ENCODE data around the gene GOLGA8B. TPM values are rescaled to one million over a fixed set of nuclear protein-coding genes. Genes with fewer than 3 reads are reported as not detected.

GOLGA8B gene
- total and polyA plus RNA-seq, 12 donors, result 4.0 to 80.6 (median 21.4) TPM

DNA sequence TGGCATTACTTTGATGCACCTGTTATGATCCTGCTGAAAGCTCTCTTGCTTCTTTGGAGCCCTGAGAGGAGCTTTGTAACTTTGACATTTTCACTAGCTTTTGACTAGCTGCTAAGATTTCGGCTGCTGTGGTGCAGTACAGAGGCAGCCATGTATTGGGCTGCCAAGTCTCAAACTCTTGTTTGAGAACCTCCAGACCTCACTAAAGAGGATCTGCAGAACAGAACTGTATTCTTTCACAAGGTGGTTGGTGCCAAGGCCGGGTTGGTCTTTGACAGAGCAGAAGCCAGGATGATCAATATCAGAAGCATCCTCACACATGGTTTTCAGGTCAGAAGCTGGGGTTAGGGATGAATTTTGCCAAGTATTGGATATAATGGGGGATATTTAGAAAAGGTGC, 34.6 kb upstream of the GOLGA8B start:
- Histone ChIP-seq H3K9me3 (no peaks in the 10 kb centered on the region), H3K36me3 (no peaks in the 10 kb centered on the region), H3K4me3 (no peak overlapping the region), H3K27me3 (peaks cover 0 to 12% (median 0%) of the 10 kb centered on the region in 7 donors), H3K4me1 (peaks cover 0 to 17% (median 6%) of the 10 kb centered on the region in 9 donors), H3K27ac (no peak overlapping the region)
- TF ChIP-seq CTCF (IDR thresholded peaks at IDR 0.05), result no peak
- DNase-seq (no peak), ATAC-seq (no peak)
- intact Hi-C loops (cut with DNase I), result loop anchor here in 1 of 10 donors (10.0 kb wide), 1 partner anchor 57 kb away; no protein-coding TSS in a partner anchor
- WGBS, 2 donors, result 63 to 79% methylated on average over 2 of the region's 2 CpGs

DNA sequence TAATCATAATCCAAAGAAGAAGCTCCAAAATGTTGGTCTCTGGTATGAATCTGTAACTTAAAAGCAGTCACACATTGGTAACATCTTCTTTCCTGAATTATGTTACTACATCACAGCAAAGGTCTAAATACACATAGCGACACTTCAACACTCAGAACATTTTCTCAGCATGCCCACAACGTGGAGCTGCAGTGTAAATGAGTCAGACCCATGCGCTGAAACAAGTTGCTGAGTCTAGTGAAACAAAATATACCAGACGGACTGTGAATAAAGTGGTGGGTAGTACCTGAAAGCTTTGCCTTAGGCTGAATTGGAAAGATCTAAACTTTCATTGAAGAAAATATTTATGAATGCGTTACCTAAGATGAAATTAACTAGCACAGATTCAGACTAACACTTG, 33.2 kb upstream of the GOLGA8B start:
- Histone ChIP-seq H3K4me1 (peaks cover 0 to 16% (median 6%) of the 10 kb centered on the region in 9 donors), H3K9me3 (no peaks in the 10 kb centered on the region), H3K36me3 (no peaks in the 10 kb centered on the region), H3K27me3 (peaks cover 0 to 11% (median 0%) of the 10 kb centered on the region in 7 donors), H3K27ac (no peak overlapping the region), H3K4me3 (no peak overlapping the region)
- peak in 7 of 8 donors; percentile 64 to 91 (median 82) for ATAC-seq
- intact Hi-C loops (cut with DNase I), result loop anchor here in 1 of 10 donors (10.0 kb wide), 1 partner anchor 58 kb away; no protein-coding TSS in a partner anchor
- TF ChIP-seq CTCF (IDR thresholded peaks at IDR 0.05), result peak in 5 of 9 donors; percentile 8 to 45 (median 43)
- WGBS, 2 donors, result 32 to 43% methylated on average over 5 of the region's 5 CpGs
- peak in 1 of 2 donors; percentile 14 for DNase-seq

- no peak for DNase-seq
- TF ChIP-seq CTCF (IDR thresholded peaks at IDR 0.05), result no peak
- no peaks in the 10 kb centered on the region for H3K36me3 ChIP-seq
- H3K4me1 ChIP-seq, result peaks cover 0 to 20% (median 15%) of the 10 kb centered on the region in 9 donors
- peaks cover 0 to 19% (median 0%) of the 10 kb centered on the region in 7 donors for H3K27me3 ChIP-seq
- 77 to 84% methylated on average over 3 of the region's 3 CpGs for WGBS, 2 donors
- intact Hi-C loops (cut with DNase I), result loop anchor here in 1 of 10 donors (10.0 kb wide), 1 partner anchor 61 kb away; no protein-coding TSS in a partner anchor
- no peak overlapping the region for H3K4me3 ChIP-seq
- no peak for ATAC-seq
- no peak overlapping the region for H3K27ac ChIP-seq
- no peaks in the 10 kb centered on the region for H3K9me3 ChIP-seq
Observed at GRCh38 chr15:34613997-34614396, 30.5 kb upstream of the GOLGA8B start.

GRCh38 chr15:34613301-34613700, 29.9 kb upstream of the GOLGA8B start:
- Histone ChIP-seq H3K4me3 (no peak overlapping the region), H3K4me1 (peaks cover 0 to 21% (median 16%) of the 10 kb centered on the region in 9 donors), H3K27ac (no peak overlapping the region), H3K36me3 (no peaks in the 10 kb centered on the region), H3K27me3 (peaks cover 0 to 26% (median 0%) of the 10 kb centered on the region in 7 donors), H3K9me3 (no peaks in the 10 kb centered on the region)
- no peak for DNase-seq
- intact Hi-C loops (cut with DNase I), result loop anchor here in 1 of 10 donors (10.0 kb wide), 1 partner anchor 62 kb away; no protein-coding TSS in a partner anchor
- no peak for TF ChIP-seq CTCF (IDR thresholded peaks at IDR 0.05)
- ATAC-seq, result no peak
- 36 to 46% methylated on average over 2 of the region's 2 CpGs for WGBS, 2 donors

Measured in heart right ventricle (tissue), 16 donors.